Stimulated activated naive B cell treated with anti-CD40 and anti-IgM and Interleukin-4, amounts not matched to agents 10 μg/mL and 1 μg/mL and 100 μg/mL, for 72 hours (primary cell): ENCODE data around the gene NLGN1.
"Not testable (repeated sequence)": the region's sequence is repeated elsewhere in the genome, so short reads cannot be mapped to it uniquely, and the experiment has no call there.

ENCODE experiments used
- ATAC-seq, 2 donors: fragments of 150-1000 bp; cut with Tn5 transposase; replicated peaks; 2 replicates each; pipeline ENCODE4 v1.10.0; 2021; ENCODE audit warnings: moderate library complexity in 1 of 2
- DNase-seq: peaks from one replicate; pipeline ENCODE4 v3.0.0; 2021
- H3K27ac Mint-ChIP-seq: one replicate; pipeline ENCODE4 v1.8.0; 2022; ENCODE audit warnings: mild to moderate bottlenecking, mixed read lengths
- H3K27me3 Mint-ChIP-seq, 2 donors: one replicate each; pipeline ENCODE4 v1.8.0; 2022; ENCODE audit warnings: mixed read lengths in 2 of 2
- H3K36me3 Mint-ChIP-seq, 2 donors: one replicate each; pipeline ENCODE4 v1.8.0; 2022; ENCODE audit warnings: mixed read lengths in 2 of 2, mild to moderate bottlenecking in 1 of 2
- H3K4me1 Mint-ChIP-seq, 2 donors: one replicate each; pipeline ENCODE4 v1.8.0; 2022; ENCODE audit warnings: mixed read lengths in 2 of 2, mild to moderate bottlenecking in 1 of 2
- H3K4me3 Mint-ChIP-seq, 2 donors: one replicate each; pipeline ENCODE4 v1.8.0; 2022; ENCODE audit warnings: mild to moderate bottlenecking in 2 of 2, mixed read lengths in 2 of 2, moderate library complexity in 1 of 2
- H3K9me3 Mint-ChIP-seq, 2 donors: one replicate each; pipeline ENCODE4 v1.8.0; 2022; ENCODE audit warnings: mixed read lengths in 2 of 2, mild to moderate bottlenecking in 1 of 2

The NLGN1 gene

GRCh38 chr3:174220775-174221554 is 823.4 kb downstream of the NLGN1 start:
- DNase-seq (no peak), ATAC-seq (no peak)
- no peaks in the 10 kb centered on the region for H3K4me1 Mint-ChIP-seq
- H3K27me3 Mint-ChIP-seq, result no peaks in the 10 kb centered on the region
- H3K4me3 Mint-ChIP-seq, result no peak overlapping the region
- no peak overlapping the region for H3K27ac Mint-ChIP-seq
- peaks cover 0 to 2% of the 10 kb centered on the region in 2 donors for H3K9me3 Mint-ChIP-seq
- no peaks in the 10 kb centered on the region for H3K36me3 Mint-ChIP-seq

- H3K27me3 Mint-ChIP-seq, result no peaks in the 10 kb centered on the region
- ATAC-seq (no peak), DNase-seq (no peak)
- peaks cover 0 to 2% of the 10 kb centered on the region in 2 donors for H3K9me3 Mint-ChIP-seq
- no peaks in the 10 kb centered on the region for H3K36me3 Mint-ChIP-seq
- no peak overlapping the region for H3K4me3 Mint-ChIP-seq
- H3K4me1 Mint-ChIP-seq, result no peaks in the 10 kb centered on the region
- no peak overlapping the region for H3K27ac Mint-ChIP-seq
Observed at GRCh38 chr3:174223042-174223441, 825.5 kb downstream of the NLGN1 start.

- Mint-ChIP-seq H3K4me1 (no peaks in the 10 kb centered on the region), H3K36me3 (no peaks in the 10 kb centered on the region), H3K27me3 (no peaks in the 10 kb centered on the region), H3K9me3 (peaks cover 0 to 2% of the 10 kb centered on the region in 2 donors), H3K27ac (no peak overlapping the region), H3K4me3 (no peak overlapping the region)
- DNase-seq (no peak), ATAC-seq (no peak)
Observed at GRCh38 chr3:174223626-174224025, 826.1 kb downstream of the NLGN1 start.

GRCh38 chr3:174229916-174230315 is 832.4 kb downstream of the NLGN1 start:
- Mint-ChIP-seq H3K27me3 (no peaks in the 10 kb centered on the region), H3K9me3 (peaks cover 0 to 6% of the 10 kb centered on the region in 2 donors), H3K27ac (no peak overlapping the region), H3K4me3 (no peak overlapping the region), H3K36me3 (no peaks in the 10 kb centered on the region), H3K4me1 (no peaks in the 10 kb centered on the region)
- ATAC-seq, result no peak
- DNase-seq, result no peak

- H3K36me3 Mint-ChIP-seq, H3K4me1 Mint-ChIP-seq, ATAC-seq, H3K27me3 Mint-ChIP-seq, DNase-seq, H3K9me3 Mint-ChIP-seq, H3K4me3 Mint-ChIP-seq, H3K27ac Mint-ChIP-seq: not testable (repeated sequence)
Observed at GRCh38 chr3:174232028-174232657, 834.6 kb downstream of the NLGN1 start.

- H3K4me1 Mint-ChIP-seq, result no peaks in the 10 kb centered on the region
- no peak for ATAC-seq
- no peak overlapping the region for H3K27ac Mint-ChIP-seq
- H3K9me3 Mint-ChIP-seq, result peaks cover 0 to 6% of the 10 kb centered on the region in 2 donors
- H3K27me3 Mint-ChIP-seq, result no peaks in the 10 kb centered on the region
- H3K4me3 Mint-ChIP-seq, result no peak overlapping the region
- H3K36me3 Mint-ChIP-seq, result no peaks in the 10 kb centered on the region
- DNase-seq, result no peak
Observed at GRCh38 chr3:174232658-174233429, 835.3 kb downstream of the NLGN1 start.

- DNase-seq, result no peak
- no peaks in the 10 kb centered on the region for H3K27me3 Mint-ChIP-seq
- H3K4me1 Mint-ChIP-seq, result no peaks in the 10 kb centered on the region
- H3K27ac Mint-ChIP-seq, result no peak overlapping the region
- no peak overlapping the region for H3K4me3 Mint-ChIP-seq
- H3K9me3 Mint-ChIP-seq, result peaks cover 0 to 6% of the 10 kb centered on the region in 2 donors
- no peak for ATAC-seq
- no peaks in the 10 kb centered on the region for H3K36me3 Mint-ChIP-seq
Observed at GRCh38 chr3:174233511-174233910, 836.0 kb downstream of the NLGN1 start.

- H3K36me3 Mint-ChIP-seq, result no peaks in the 10 kb centered on the region
- ATAC-seq, result no peak
- H3K4me1 Mint-ChIP-seq, result no peaks in the 10 kb centered on the region
- DNase-seq, result no peak
- no peaks in the 10 kb centered on the region for H3K27me3 Mint-ChIP-seq
- no peak overlapping the region for H3K4me3 Mint-ChIP-seq
- H3K9me3 Mint-ChIP-seq, result no peaks in the 10 kb centered on the region
- no peak overlapping the region for H3K27ac Mint-ChIP-seq
Observed at GRCh38 chr3:174242311-174243041, 844.9 kb downstream of the NLGN1 start.

GRCh38 chr3:174243171-174243570 is 845.6 kb downstream of the NLGN1 start:
- H3K4me3 Mint-ChIP-seq, result no peak overlapping the region
- H3K36me3 Mint-ChIP-seq, result no peaks in the 10 kb centered on the region
- no peak for ATAC-seq
- H3K27ac Mint-ChIP-seq, result no peak overlapping the region
- no peaks in the 10 kb centered on the region for H3K4me1 Mint-ChIP-seq
- H3K9me3 Mint-ChIP-seq, result no peaks in the 10 kb centered on the region
- no peak for DNase-seq
- no peaks in the 10 kb centered on the region for H3K27me3 Mint-ChIP-seq

- no peak for ATAC-seq
- no peak overlapping the region for H3K4me3 Mint-ChIP-seq
- H3K9me3 Mint-ChIP-seq, result no peaks in the 10 kb centered on the region
- H3K4me1 Mint-ChIP-seq, result no peaks in the 10 kb centered on the region
- H3K27me3 Mint-ChIP-seq, result no peaks in the 10 kb centered on the region
- H3K27ac Mint-ChIP-seq, result no peak overlapping the region
- H3K36me3 Mint-ChIP-seq, result no peaks in the 10 kb centered on the region
- DNase-seq, result no peak
Observed at GRCh38 chr3:174247687-174248152, 850.2 kb downstream of the NLGN1 start.

- no peaks in the 10 kb centered on the region for H3K4me1 Mint-ChIP-seq
- H3K27ac Mint-ChIP-seq, result no peak overlapping the region
- H3K9me3 Mint-ChIP-seq, result peaks cover 0 to 3% of the 10 kb centered on the region in 2 donors
- DNase-seq (no peak), ATAC-seq (no peak)
- no peaks in the 10 kb centered on the region for H3K36me3 Mint-ChIP-seq
- no peak overlapping the region for H3K4me3 Mint-ChIP-seq
- no peaks in the 10 kb centered on the region for H3K27me3 Mint-ChIP-seq
Observed at GRCh38 chr3:174251681-174252080, 854.1 kb downstream of the NLGN1 start.

GRCh38 chr3:174253196-174253823 is 855.8 kb downstream of the NLGN1 start:
- Mint-ChIP-seq H3K4me3 (no peak overlapping the region), H3K36me3 (no peaks in the 10 kb centered on the region), H3K27ac (no peak overlapping the region)

GRCh38 chr3:174253940-174254339 is 856.4 kb downstream of the NLGN1 start:
- ATAC-seq, result no peak
- H3K36me3 Mint-ChIP-seq, result no peaks in the 10 kb centered on the region
- peaks cover 0 to 5% of the 10 kb centered on the region in 2 donors for H3K9me3 Mint-ChIP-seq
- H3K4me1 Mint-ChIP-seq, result no peaks in the 10 kb centered on the region
- no peak overlapping the region for H3K27ac Mint-ChIP-seq
- no peak overlapping the region for H3K4me3 Mint-ChIP-seq
- H3K27me3 Mint-ChIP-seq, result no peaks in the 10 kb centered on the region
- no peak for DNase-seq

More at GRCh38 chr3:174253196-174253823, 855.8 kb downstream of the NLGN1 start:
- Mint-ChIP-seq H3K27me3 (no peaks in the 10 kb centered on the region), H3K9me3 (peaks cover 0 to 4% of the 10 kb centered on the region in 2 donors), H3K4me1 (no peaks in the 10 kb centered on the region)
- no peak for ATAC-seq
- no peak for DNase-seq

GRCh38 chr3:174255454-174255853 is 857.9 kb downstream of the NLGN1 start:
- Mint-ChIP-seq H3K36me3 (no peaks in the 10 kb centered on the region), H3K4me3 (no peak overlapping the region), H3K4me1 (no peaks in the 10 kb centered on the region), H3K27ac (no peak overlapping the region), H3K27me3 (no peaks in the 10 kb centered on the region), H3K9me3 (peaks cover 0 to 5% of the 10 kb centered on the region in 2 donors)
- ATAC-seq, result no peak
- no peak for DNase-seq
